Measurements from ENCODE around the gene LYSMD4.

DNA sequence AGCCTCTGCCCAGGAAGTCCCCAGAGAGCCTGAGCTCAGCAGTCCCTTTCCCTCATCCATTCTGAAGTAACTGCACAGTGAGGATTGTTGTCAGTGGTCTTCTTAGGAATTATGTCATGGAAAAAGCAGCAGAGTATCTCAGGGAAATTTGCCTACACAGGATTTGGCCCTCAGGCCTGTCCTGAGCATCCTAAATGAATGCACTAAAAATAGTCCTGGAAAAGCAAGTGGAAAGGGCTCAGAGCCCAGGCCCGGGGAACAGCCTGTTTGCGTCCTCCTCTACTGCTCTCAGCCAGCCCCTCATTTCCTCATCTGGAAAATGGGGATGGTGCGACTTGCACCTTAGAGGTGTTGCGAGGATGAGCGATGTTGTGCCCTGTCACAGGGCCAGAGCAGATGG, 21.6 kb downstream of the LYSMD4 start:
- TF ChIP-seq, protein P1, sequence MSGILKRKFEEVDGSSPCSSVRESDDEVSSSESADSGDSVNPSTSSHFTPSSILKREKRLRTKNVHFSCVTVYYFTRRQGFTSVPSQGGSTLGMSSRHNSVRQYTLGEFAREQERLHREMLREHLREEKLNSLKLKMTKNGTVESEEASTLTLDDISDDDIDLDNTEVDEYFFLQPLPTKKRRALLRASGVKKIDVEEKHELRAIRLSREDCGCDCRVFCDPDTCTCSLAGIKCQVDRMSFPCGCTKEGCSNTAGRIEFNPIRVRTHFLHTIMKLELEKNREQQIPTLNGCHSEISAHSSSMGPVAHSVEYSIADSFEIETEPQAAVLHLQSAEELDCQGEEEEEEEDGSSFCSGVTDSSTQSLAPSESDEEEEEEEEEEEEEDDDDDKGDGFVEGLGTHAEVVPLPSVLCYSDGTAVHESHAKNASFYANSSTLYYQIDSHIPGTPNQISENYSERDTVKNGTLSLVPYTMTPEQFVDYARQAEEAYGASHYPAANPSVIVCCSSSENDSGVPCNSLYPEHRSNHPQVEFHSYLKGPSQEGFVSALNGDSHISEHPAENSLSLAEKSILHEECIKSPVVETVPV (CRISPR knock-in tag; IDR thresholded peaks at IDR 0.05), result no peak
- TF ChIP-seq GLIS3 (CRISPR knock-in tag; IDR thresholded peaks at IDR 0.05) (no peak), ZFP3 (CRISPR knock-in tag; IDR thresholded peaks at IDR 0.05) (no peak), ZFP30 (CRISPR knock-in tag; IDR thresholded peaks at IDR 0.05) (no peak), OSR1 (CRISPR knock-in tag; IDR thresholded peaks at IDR 0.05) (no peak), ZNF70 (CRISPR knock-in tag; IDR thresholded peaks at IDR 0.05) (no peak), TOX (CRISPR knock-in tag; IDR thresholded peaks at IDR 0.05; ENCODE audit: borderline replicate concordance) (no peak), ESRRG (CRISPR knock-in tag; IDR thresholded peaks at IDR 0.05) (no peak)
- TF ChIP-seq, protein P2, sequence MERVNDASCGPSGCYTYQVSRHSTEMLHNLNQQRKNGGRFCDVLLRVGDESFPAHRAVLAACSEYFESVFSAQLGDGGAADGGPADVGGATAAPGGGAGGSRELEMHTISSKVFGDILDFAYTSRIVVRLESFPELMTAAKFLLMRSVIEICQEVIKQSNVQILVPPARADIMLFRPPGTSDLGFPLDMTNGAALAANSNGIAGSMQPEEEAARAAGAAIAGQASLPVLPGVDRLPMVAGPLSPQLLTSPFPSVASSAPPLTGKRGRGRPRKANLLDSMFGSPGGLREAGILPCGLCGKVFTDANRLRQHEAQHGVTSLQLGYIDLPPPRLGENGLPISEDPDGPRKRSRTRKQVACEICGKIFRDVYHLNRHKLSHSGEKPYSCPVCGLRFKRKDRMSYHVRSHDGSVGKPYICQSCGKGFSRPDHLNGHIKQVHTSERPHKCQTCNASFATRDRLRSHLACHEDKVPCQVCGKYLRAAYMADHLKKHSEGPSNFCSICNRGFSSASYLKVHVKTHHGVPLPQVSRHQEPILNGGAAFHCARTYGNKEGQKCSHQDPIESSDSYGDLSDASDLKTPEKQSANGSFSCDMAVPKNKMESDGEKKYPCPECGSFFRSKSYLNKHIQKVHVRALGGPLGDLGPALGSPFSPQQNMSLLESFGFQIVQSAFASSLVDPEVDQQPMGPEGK (CRISPR knock-in tag; IDR thresholded peaks at IDR 0.05; ENCODE audit: borderline replicate concordance), result no peak
